GM12892 (cell line): ENCODE results near the gene PATE1. TPM values are rescaled to one million over a fixed set of nuclear protein-coding genes. Genes with fewer than 3 reads are reported as not detected.
"Not testable (repeated sequence)": the region's sequence is repeated elsewhere in the genome, so short reads cannot be mapped to it uniquely, and the experiment has no call there.

ENCODE experiments used
- DNase-seq: peaks from one replicate; pipeline ENCODE4 v3.0.0; 2011; ENCODE audit not compliant: insufficient read length
- FAIRE-seq: peaks from 2 replicates; lab custom pipeline; 2011; peaks lifted over from hg19 to GRCh38; lab: Jason Lieb, UNC
- POLR2A ChIP-seq: IDR thresholded peaks from 2 replicates; pipeline ENCODE4 v1.6.1; 2011; ENCODE audit warnings: low read depth, low read length, control low read depth
- POLR2AphosphoS5 ChIP-seq: IDR thresholded peaks from 2 replicates; pipeline ENCODE4 v1.6.1; 2011; ENCODE audit warnings: low read depth, low read length, control low read depth
- TAF1 ChIP-seq: IDR thresholded peaks from 2 replicates; pipeline ENCODE4 v1.6.1; 2011; ENCODE audit warnings: low read depth, mild to moderate bottlenecking, control low read depth, low read length, borderline replicate concordance
- polyA plus RNA-seq: library from polyadenylated mRNA; unstranded; fragments of >200 nt; gene quantifications from one replicate; pipeline ENCODE4 v1.2.1, GENCODE V29; 2012; ENCODE audit warnings: missing spikeins, inconsistent platforms; ENCODE audit not compliant: missing spikeins

PATE1 gene, protein sequence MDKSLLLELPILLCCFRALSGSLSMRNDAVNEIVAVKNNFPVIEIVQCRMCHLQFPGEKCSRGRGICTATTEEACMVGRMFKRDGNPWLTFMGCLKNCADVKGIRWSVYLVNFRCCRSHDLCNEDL
- not detected for polyA plus RNA-seq

- TF ChIP-seq TAF1: no peak
- DNase-seq (no peak), FAIRE-seq (no peak)
Observed at GRCh38 chr11:125745979-125746378, at the start of gene PATE1. TSS of gene PATE1 (plus strand) at chr11:125746279. CDS start at chr11:125746305, 26 bp downstream.

GRCh38 chr11:125701018-125701610, 45.0 kb upstream of the PATE1 start:
- DNase-seq: no peak
- no peak for FAIRE-seq
- TF ChIP-seq POLR2AphosphoS5 (no peak), TAF1 (no peak), POLR2A (no peak)

GRCh38 chr11:125701858-125702621, 44.0 kb upstream of the PATE1 start:
- DNase-seq (no peak), FAIRE-seq (no peak)
- TF ChIP-seq TAF1: no peak
- no peak for TF ChIP-seq POLR2AphosphoS5
- TF ChIP-seq POLR2A: no peak

DNA sequence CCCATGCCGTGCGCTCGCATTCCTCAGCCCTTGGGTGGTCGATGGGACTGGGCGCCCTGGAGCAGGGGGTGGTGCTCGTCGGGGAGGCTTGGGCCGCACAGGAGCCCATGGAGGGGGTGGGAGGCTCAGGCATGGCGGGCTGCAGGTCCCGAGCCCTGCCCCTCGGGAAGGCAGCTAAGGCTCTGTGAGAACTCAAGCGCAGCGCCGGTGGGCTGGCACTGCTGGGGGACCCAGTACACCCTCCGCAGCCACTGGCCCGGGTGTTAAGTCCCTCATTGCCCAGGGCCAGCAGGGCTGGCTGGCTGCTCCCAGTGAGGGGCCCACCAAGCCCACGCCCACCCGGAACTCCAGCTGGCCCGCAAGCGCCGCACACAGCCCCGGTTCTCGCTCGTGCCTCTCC, 41.4 kb upstream of the PATE1 start:
- DNase-seq, FAIRE-seq: not testable (repeated sequence)

- TF ChIP-seq POLR2A (no peak), TAF1 (no peak), POLR2AphosphoS5 (no peak)
- no peak for DNase-seq
- no peak for FAIRE-seq
Observed at GRCh38 chr11:125720781-125721180, 25.3 kb upstream of the PATE1 start.

- no peak for FAIRE-seq
- TF ChIP-seq POLR2A (no peak), TAF1 (no peak), POLR2AphosphoS5 (no peak)
- DNase-seq: no peak
Observed at GRCh38 chr11:125724125-125724524, 22.0 kb upstream of the PATE1 start.

GRCh38 chr11:125728969-125729368, 17.1 kb upstream of the PATE1 start:
- TF ChIP-seq TAF1 (no peak), POLR2A (no peak), POLR2AphosphoS5 (no peak)
- DNase-seq (no peak), FAIRE-seq (no peak)

GRCh38 chr11:125740617-125741016, 5.5 kb upstream of the PATE1 start:
- TF ChIP-seq POLR2A (no peak), TAF1 (no peak), POLR2AphosphoS5 (no peak)
- FAIRE-seq (no peak), DNase-seq (no peak)

- FAIRE-seq: no peak
- TF ChIP-seq TAF1 (no peak), POLR2AphosphoS5 (no peak), POLR2A (no peak)
- no peak for DNase-seq
Observed at GRCh38 chr11:125743681-125744080, 2.4 kb upstream of the PATE1 start.

DNA sequence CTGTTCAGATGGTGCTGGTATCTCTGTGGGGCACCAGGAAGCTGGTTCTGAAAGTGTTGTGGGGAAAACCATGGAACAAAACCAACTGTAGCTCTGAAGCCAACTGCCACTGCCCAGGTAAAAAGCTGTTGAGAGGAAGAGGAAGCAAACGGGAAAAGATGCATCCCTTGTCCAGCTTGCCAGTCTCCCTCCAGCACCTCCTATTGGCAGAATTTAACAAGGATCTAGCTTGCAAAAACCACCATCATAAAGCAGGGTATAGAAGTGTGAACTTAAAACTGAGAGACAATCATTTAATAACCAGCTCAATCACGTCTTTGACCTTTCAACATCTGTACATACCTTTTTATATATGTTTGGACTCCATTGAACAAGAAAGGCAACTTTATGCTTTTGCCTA, 4.5 kb downstream of the PATE1 start:
- no peak for FAIRE-seq

DNA sequence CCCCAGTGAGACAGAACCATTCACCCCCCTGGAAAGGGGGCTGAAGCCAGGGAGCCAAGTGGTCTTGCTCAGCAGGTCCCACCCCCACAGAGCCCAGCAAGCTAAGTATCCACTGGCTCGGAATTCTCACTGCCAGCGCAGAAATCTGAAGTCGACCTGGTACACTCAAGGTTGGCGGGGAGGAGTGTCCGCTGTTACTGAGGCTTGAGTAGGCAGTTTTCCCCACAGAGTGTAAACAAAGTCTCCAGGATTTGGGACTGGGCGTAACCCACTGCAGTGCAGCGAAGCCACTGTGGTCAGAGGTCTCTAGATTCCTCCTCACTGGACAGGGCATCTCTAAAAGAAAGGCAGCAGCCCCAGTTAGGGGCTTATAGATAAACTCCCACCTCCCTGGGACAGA, 10.0 kb downstream of the PATE1 start:
- no peak for DNase-seq
- TF ChIP-seq POLR2A (no peak), POLR2AphosphoS5 (no peak), TAF1 (no peak)
- FAIRE-seq: no peak

More for the DNA sequence above, 4.5 kb downstream of the PATE1 start:
- no peak for TF ChIP-seq POLR2A
- no peak for TF ChIP-seq TAF1
- TF ChIP-seq POLR2AphosphoS5: no peak
- DNase-seq: no peak

DNA sequence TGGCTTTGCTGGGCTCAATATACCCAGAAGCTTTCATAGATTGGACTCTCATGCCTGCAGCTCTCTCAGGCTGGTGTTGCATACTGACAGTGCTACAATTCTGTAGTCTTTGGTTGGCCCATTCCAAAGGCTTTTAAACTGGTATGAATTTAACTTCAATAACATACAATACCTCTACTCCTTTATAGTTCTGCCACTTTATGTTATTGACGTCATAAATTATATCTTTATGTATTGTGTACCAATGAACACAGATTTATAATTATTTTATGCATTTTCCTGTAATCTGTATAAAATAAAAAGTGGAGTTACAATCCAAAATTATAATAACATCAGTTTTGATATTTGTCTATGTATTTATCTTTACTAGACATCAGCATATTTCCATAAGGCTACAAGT, 16.4 kb downstream of the PATE1 start:
- TF ChIP-seq POLR2A: no peak
- no peak for TF ChIP-seq POLR2AphosphoS5
- TF ChIP-seq TAF1: no peak

More for the DNA sequence above, 16.4 kb downstream of the PATE1 start:
- no peak for DNase-seq
- FAIRE-seq: no peak
